GM18505 (cell line): ENCODE measurements around the gene NRCAM.

ENCODE experiments used
- ATAC-seq: cut with Tn5 transposase; IDR thresholded peaks from one replicate; pipeline ENCODE4 v1.9.1; 2021; ENCODE audit not compliant: unreplicated experiment
- POLR2A ChIP-seq: IDR thresholded peaks from 4 replicates; pipeline ENCODE4 v1.6.1; 2011; ENCODE audit warnings: borderline replicate concordance; ENCODE audit not compliant: insufficient read depth, insufficient read length; ENCODE audit errors: extremely low read depth

The NRCAM gene

DNA sequence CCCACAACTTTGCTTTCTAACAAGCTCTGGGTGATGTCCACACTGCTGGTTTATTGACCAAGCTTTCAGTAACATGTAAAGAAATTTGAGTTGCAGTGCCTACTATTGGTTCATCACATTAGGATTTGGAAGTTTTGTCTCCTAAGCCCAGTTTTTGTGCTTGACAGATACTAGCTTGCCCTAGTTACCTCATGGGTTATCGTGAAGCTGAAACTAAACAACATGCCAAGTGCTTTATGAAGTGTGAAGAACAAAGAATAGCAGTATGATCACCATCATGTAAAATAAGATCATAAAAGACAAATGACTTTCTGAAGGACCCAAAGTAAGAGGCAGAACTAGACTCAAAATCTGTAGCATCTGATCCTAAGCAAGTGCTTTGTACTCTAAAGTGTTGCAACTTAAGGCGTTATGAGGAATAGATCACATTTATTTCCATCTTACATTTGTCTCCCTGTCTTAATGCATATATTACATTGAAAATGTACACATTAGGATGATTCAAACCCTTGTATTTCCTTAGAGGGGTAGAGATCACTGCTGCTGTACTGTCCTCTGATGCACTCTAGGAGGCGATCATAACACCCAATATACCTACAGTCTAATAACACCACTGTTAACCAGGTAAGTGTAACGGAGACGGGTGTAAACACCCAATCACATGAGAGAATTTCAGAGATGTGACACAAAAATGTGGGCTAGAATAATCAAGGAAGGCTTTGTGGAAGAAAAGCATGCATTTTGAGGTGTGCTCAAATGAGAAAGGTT is 71.3 kb downstream of the NRCAM start:
- peak; percentile 77 for ATAC-seq
- TF ChIP-seq POLR2A, result no peak

DNA sequence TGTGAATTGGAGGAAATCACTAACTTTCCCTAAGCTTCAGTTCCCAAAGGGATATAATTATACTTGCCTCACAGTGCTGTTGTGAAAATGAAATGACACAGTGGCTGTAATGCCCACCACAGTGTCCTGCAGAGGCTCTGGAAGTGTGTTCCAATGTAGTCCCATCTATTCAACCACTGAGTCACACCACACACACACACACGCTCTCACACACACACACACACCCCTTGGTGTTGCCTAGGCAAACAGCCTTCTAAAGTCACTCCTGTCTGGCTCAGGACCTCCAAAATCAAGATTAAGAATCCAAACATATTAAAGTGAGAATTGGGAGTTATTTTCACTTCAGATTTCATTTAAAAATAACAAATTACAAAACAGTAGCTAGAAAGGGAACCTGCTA is 73.3 kb downstream of the NRCAM start:
- TF ChIP-seq POLR2A, result no peak
- ATAC-seq, result no peak

DNA sequence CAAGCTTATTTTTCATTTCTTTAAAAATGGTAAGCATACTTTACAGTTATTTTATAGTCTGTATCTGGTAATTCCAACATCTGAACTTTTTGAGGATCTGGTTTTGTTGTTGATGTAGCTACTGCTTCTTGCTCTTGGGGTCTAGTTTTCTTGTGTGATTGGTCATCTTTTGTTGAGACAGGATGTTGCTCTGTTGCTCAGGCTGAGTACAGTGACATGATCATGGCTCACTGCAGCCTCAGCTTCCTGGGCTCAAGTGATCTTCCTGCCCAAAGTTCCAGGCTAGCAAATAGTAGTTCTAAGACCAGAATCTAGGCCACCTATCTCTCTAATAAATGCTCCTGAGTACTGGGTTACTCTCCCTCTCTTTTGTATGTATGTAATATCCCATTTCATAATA is 75.7 kb downstream of the NRCAM start:
- no peak for TF ChIP-seq POLR2A
- ATAC-seq, result no peak

DNA sequence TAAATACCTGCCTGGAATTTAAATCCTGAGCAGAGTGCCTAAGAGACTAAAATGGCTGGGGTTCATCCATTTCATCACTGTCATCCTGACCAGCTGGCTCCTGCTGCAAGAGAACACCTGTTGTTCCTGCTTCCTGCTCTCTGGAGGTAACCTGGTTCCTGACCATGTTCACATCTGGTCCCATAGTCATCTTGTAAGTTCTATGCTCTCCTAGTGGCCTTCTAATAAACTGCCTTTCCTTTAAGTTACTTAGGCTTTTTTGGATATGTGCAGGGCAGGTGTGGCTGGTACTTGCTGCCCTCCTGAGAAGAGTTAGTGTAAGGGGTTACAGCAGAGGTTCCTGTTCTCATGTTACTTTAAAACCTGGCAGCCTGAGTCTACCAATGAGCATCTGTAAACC is 80.0 kb downstream of the NRCAM start:
- ATAC-seq, result no peak
- no peak for TF ChIP-seq POLR2A

DNA sequence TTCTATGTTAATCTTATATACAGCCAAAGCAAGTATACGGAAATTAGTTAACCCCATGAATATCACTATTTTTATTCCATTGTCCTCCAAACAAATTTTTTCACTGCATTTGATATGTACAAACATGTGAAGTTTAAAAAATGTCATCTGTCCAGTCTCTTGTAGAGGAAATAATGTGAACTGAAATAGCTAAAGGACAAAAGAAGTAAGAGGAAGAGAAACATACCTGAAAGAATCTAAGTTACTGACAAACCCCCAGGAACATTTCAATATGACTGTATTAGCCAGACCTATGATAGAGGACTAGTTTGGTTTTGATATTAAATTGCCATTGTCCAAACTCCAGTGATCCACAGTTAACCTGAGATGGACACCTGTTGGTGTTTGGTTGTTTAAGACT is 80.6 kb downstream of the NRCAM start:
- TF ChIP-seq POLR2A, result no peak

DNA sequence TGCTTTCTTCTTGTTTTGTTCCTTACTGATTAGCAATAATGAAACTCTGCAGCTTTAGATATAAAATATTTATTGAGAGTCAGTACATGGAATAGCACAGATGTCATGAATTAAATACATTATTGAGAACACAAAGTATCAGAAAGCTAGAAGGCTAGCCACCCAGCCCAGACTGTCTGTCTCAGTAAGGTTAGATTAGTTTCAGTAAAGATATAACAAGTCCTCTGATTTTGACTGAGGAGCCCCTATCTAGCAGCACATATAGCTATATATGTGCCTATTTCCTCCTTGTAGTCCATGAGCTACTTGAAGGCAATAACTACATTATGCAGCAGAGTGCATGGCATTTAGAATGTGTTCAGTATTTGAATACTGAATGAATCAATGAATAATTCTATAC is 81.3 kb downstream of the NRCAM start:
- no peak for TF ChIP-seq POLR2A
- no peak for ATAC-seq

More for the DNA sequence above, 80.6 kb downstream of the NRCAM start:
- no peak for ATAC-seq

DNA sequence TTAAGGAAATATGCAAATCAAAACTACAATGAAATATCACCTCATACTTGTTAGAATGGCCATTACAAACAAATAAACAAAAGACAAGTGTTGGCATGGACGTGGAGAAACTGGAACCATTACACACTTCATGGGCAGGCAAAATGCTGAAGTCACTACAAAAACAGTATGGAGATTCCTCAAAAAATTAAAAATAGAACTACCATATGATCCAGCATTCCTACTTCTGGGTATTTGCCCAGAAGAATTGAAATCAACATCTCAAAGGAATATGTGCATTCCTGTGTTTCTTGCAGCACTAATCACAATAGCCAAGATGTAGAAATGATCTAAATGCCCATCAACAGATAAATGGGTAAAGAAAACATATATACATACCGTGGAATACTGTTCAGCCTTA is 83.6 kb downstream of the NRCAM start:
- no peak for TF ChIP-seq POLR2A
- no peak for ATAC-seq

DNA sequence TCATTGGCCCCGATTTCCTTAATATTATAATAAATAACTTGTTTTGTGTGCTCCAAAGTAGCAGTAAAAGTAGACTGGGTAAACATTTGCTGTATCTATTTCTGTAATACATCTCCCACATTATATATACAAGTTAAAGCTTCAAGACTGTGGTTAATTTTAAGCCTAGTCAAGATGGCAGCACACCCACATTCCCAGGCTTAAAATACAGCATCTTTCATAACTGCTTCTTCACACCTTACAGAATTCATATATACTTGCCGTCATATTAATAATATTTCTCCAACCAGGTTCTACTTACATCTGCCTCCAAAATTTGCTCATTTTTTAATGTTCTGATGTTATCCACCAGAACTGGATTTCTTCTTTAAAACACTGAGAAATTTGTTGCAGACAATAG is 85.6 kb downstream of the NRCAM start:
- TF ChIP-seq POLR2A, result no peak

DNA sequence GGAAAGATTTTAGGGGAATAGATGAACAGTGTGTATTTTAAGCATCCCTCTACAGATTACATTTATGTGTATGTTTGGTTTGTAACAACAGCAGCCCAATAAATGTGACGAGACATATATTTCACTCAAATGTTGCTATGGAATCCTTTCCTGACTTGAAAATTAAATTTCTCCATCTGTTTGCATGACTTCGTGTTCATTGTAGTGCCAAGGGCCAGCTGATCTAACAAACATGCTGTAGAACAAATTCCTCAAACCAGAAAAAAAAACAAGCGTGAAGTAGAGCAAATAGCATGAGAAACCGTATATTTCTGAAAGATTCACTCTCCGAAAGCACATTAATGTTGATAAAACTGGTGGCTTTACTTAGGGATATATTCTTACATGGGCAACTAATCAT is 87.8 kb downstream of the NRCAM start:
- ATAC-seq, result no peak
- TF ChIP-seq POLR2A, result no peak

More for the DNA sequence above, 85.6 kb downstream of the NRCAM start:
- ATAC-seq, result no peak

DNA sequence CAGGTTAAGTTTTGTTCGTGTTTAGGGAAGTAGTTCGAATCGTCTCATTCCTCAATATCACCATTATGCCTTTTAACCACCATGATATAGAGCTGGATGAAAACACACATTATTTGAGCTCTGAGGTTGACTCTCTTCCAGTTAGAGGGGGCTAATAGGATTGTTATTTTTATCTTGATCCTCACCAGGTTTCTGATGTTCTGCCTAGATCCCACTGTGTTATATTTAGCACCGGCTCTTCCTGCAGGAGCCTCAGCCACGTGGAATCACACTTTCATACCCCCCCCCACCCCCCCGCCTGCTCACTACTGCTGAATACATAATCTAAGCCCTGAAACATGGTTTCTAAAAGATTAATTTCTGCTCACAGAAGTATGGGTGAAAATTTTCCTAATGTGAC is 88.3 kb downstream of the NRCAM start:
- no peak for ATAC-seq
- no peak for TF ChIP-seq POLR2A

DNA sequence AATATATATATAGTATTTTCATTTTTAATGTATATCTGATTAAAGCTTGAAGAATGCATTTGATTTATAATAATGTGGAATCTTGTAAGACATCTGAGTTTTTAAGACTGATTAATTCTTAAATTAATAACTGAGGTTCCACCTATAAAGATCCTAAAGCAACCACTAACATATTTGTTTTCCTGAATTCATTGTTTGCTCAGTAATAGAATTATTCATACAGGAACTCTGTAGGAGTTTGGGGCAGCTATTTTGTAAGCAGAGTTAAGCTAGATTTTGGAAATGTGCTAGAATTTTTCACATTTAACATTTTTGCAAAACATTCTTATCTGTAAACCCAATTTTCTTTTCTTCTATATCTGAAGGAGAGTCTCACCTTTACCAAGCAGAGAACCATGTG is 88.9 kb downstream of the NRCAM start:
- no peak for ATAC-seq
- TF ChIP-seq POLR2A, result no peak

DNA sequence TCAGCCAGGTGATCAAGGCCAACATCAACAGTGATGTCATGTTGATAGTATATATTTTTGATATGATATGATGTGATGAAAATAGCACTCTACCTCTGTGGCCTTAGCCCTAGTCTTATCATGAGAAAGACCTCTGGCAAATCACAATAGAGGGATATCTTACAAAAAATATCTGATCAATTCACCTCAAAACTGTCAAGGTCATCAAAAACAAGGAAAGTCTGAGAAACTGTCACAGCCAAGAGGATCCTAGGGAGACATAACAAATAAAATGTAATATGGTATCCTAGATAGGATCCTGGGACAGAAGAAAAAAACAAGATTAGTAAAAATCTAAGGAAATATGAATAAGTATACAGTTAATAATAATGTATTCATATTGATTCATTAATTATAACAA is 92.6 kb downstream of the NRCAM start:
- no peak for ATAC-seq
- TF ChIP-seq POLR2A, result no peak

DNA sequence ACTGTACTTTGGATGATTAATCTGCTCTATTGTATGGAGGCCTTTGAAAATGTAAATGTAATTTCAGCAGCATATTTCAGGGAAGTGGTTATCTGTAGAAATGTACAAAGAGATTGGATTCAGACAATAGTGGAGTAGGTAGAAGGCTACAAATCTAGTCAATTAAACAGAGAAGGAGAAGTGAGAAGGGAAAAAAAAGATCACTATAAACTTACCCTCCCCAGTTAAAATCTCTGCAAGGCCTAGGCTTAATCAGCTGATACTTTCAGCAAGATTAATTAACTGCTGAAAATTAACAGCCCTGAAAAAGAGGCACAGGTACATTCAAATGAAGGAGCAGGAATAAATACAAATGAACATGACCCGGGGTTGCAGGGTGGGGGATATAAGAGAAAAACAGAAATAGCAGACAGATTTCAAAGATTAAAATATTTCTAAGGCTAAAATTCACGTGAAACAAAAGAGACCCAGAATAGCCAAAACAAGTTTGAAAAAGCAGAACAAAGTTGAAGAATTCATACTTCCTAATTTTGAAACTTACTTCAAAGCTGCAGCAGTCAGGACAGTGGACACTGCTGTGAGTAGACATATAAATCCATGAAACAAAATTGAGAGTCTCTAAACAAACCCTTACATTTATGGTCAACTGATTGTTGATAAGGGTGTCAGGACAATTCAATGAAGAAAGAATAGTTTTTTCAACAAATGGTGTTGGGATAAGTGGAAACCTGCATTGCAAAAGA is 96.0 kb downstream of the NRCAM start:
- no peak for ATAC-seq
- TF ChIP-seq POLR2A, result no peak

DNA sequence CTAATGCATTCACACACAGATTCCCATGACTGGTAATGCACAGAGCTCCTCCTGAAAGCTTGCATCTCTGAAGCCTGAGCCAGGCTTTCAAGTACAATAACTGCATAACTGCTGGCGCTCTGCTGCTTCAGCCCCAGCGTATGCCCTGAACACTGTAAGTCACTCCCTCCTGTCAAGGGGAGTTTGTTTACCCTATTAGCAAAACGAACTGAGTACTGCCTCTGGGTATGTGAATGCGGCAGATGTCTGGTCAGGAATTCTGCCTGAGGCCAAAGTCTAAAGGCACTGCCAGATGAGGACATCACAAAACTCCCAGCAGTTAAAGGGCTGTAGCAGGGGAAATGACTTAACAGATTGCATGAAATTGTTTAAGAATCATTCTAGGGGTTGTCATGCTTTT is 97.7 kb downstream of the NRCAM start:
- no peak for ATAC-seq
- no peak for TF ChIP-seq POLR2A
